H1 (cell line): ENCODE results near the gene FAM149A. TPM values are rescaled to one million over a fixed set of nuclear protein-coding genes. Genes with fewer than 3 reads are reported as not detected.

Experiments
- CTCF ChIA-PET: fragments of 300-600 bp; sonication (Branson Sonifier 250); formaldehyde crosslinking; loops from one replicate; lab custom pipeline; 2021; ENCODE audit not compliant: partially characterized antibody; lab: Charles Lee
- POLR2A ChIA-PET: fragments of 300-600 bp; sonication (Branson Sonifier 250); formaldehyde crosslinking; loops from one replicate; lab custom pipeline; 2021; ENCODE audit warnings: inconsistent platforms; ENCODE audit not compliant: partially characterized antibody; lab: Charles Lee
- DNase-seq, 2 experiments: peaks; one replicate each; pipeline versions ENCODE4 v3.0.0 to v3.0.0-alpha.2; 2010 to 2022; ENCODE audit warnings: low spot score in 2 of 2, low read depth in 1 of 2, mixed read lengths in 1 of 2
- FAIRE-seq: peaks from 2 replicates; lab custom pipeline; 2011; peaks lifted over from hg19 to GRCh38; lab: Jason Lieb, UNC
- H2AFZ ChIP-seq: 2 replicates; pipeline ENCODE4 v1.8.1; 2012; ENCODE audit warnings: low read length, inconsistent platforms
- H2AK5ac ChIP-seq: 2 replicates; pipeline ENCODE4 v1.6.1; 2013; ENCODE audit warnings: low read depth, low read length
- H2BK120ac ChIP-seq: replicated peaks from 2 replicates; pipeline ENCODE3; 2013; ENCODE audit warnings: low read depth, low read length, inconsistent platforms
- H2BK12ac ChIP-seq: 2 replicates; pipeline ENCODE4 v1.6.1; 2013; ENCODE audit warnings: low read depth, low read length
- H2BK15ac ChIP-seq: 2 replicates; pipeline ENCODE4 v1.6.1; 2013; ENCODE audit warnings: low read length
- H2BK20ac ChIP-seq: 2 replicates; pipeline ENCODE4 v1.6.1; 2013; ENCODE audit warnings: low read length
- H2BK5ac ChIP-seq: 2 replicates; pipeline ENCODE4 v1.6.1; 2013; ENCODE audit warnings: low read depth, low read length
- H3K14ac ChIP-seq: 2 replicates; pipeline ENCODE4 v1.6.1; 2013; ENCODE audit warnings: inconsistent platforms; ENCODE audit not compliant: insufficient read length
- H3K18ac ChIP-seq: 2 replicates; pipeline ENCODE4 v1.6.1; 2013; ENCODE audit warnings: low read length; ENCODE audit errors: extremely low read depth
- H3K23ac ChIP-seq: 2 replicates; pipeline ENCODE4 v1.6.1; 2013; ENCODE audit warnings: inconsistent platforms; ENCODE audit not compliant: insufficient read length
- H3K23me2 ChIP-seq: 2 replicates; pipeline ENCODE4 v1.6.1; 2013; ENCODE audit warnings: low read depth, low read length
- H3K27ac ChIP-seq: 2 replicates; pipeline ENCODE4 v1.6.1; 2011; ENCODE audit warnings: low read depth, low read length, inconsistent platforms
- H3K27me3 ChIP-seq, 4 experiments: replicated peaks in 1 of 4; 1 replicate in 1 of 4; 2 replicates in 3 of 4; pipeline versions ENCODE4 v1.6.1 to v1.8.1; 2011 to 2013; ENCODE audit warnings: low read length in 3 of 4, mild to moderate bottlenecking in 3 of 4, inconsistent platforms in 2 of 4, mixed read lengths in 2 of 4, moderate library complexity in 1 of 4; ENCODE audit not compliant: control insufficient read depth in 3 of 4, insufficient read depth in 3 of 4; ENCODE audit errors: extremely low read depth in 1 of 4
- H3K36me3 ChIP-seq, 4 experiments: 2 replicates each; pipeline versions ENCODE4 v1.6.1 to v1.8.1; 2011 to 2013; ENCODE audit warnings: mild to moderate bottlenecking in 4 of 4, low read length in 3 of 4, moderate library complexity in 2 of 4, control low read depth in 1 of 4, inconsistent platforms in 1 of 4; ENCODE audit not compliant: insufficient read depth in 4 of 4, control insufficient read depth in 2 of 4
- H3K4ac ChIP-seq: replicated peaks from 2 replicates; pipeline ENCODE3; 2013; ENCODE audit warnings: low read length, low read depth, mixed read lengths, inconsistent platforms; ENCODE audit not compliant: insufficient read length
- H3K4me1 ChIP-seq, 4 experiments: replicated peaks in 1 of 4; 1 replicate in 1 of 4; 2 replicates in 3 of 4; pipeline versions ENCODE4 v1.6.1 to v1.8.1; 2011 to 2013; ENCODE audit warnings: low read length in 3 of 4, inconsistent platforms in 2 of 4, mixed read lengths in 1 of 4; ENCODE audit not compliant: insufficient read depth in 4 of 4, control insufficient read depth in 3 of 4
- H3K4me2 ChIP-seq, 2 experiments: 2 replicates each; pipeline versions ENCODE4 v1.6.1 to v1.8.1; 2011 to 2013; ENCODE audit warnings: low read depth in 2 of 2, low read length in 2 of 2, control low read depth in 1 of 2, inconsistent platforms in 1 of 2, mild to moderate bottlenecking in 1 of 2; ENCODE audit not compliant: insufficient read depth in 1 of 2
- H3K4me3 ChIP-seq, 4 experiments: fragments of 200-600, 300-600 bp in 1 of 4; sonication (generic), shearing (Covaris generic), sonication (Bioruptor Twin) in 1 of 4; 2 replicates each; pipeline versions ENCODE4 v1.5.1 to v1.8.1; 2011 to 2016; ENCODE audit warnings: low read length in 4 of 4, low read depth in 3 of 4, control low read depth in 2 of 4, inconsistent platforms in 2 of 4, mild to moderate bottlenecking in 2 of 4, mixed read lengths in 1 of 4, moderate library complexity in 1 of 4; ENCODE audit not compliant: insufficient read depth in 2 of 4; ENCODE audit errors: extremely low read depth in 1 of 4
- H3K56ac ChIP-seq: replicated peaks from 2 replicates; pipeline ENCODE3; 2013; ENCODE audit warnings: low read depth, mild to moderate bottlenecking, mixed read lengths, low read length, inconsistent platforms; ENCODE audit not compliant: insufficient read length
- H3K79me1 ChIP-seq: 2 replicates; pipeline ENCODE4 v1.6.1; 2013; ENCODE audit warnings: low read depth, low read length, control low read depth
- H3K79me2 ChIP-seq, 2 experiments: 2 replicates each; pipeline versions ENCODE4 v1.6.1 to v1.8.1; 2012 to 2013; ENCODE audit warnings: low read length in 2 of 2, mild to moderate bottlenecking in 2 of 2, inconsistent platforms in 1 of 2; ENCODE audit not compliant: insufficient read depth in 2 of 2, control insufficient read depth in 1 of 2
- H3K9ac ChIP-seq, 4 experiments: replicated peaks in 1 of 4; 1 replicate in 1 of 4; 2 replicates in 3 of 4; pipeline versions ENCODE4 v1.6.1 to v1.8.1; 2011 to 2013; ENCODE audit warnings: low read depth in 3 of 4, low read length in 3 of 4, control low read depth in 2 of 4, mild to moderate bottlenecking in 2 of 4, moderate library complexity in 2 of 4, inconsistent platforms in 1 of 4; ENCODE audit errors: extremely low read depth in 1 of 4
- H3K9me3 ChIP-seq, 2 experiments: 2 replicates each; pipeline versions ENCODE4 v1.6.1 to v1.8.1; 2012 to 2013; ENCODE audit warnings: mild to moderate bottlenecking in 2 of 2, moderate library complexity in 2 of 2, control low read depth in 1 of 2, inconsistent platforms in 1 of 2, low read depth in 1 of 2, low read length in 1 of 2, mixed read lengths in 1 of 2; ENCODE audit not compliant: insufficient read depth in 2 of 2
- H4K20me1 ChIP-seq, 2 experiments: replicated peaks in 1 of 2; 2 replicates each; pipeline versions ENCODE3 to v1.8.1; 2011 to 2013; ENCODE audit warnings: inconsistent platforms in 2 of 2, low read length in 2 of 2, mild to moderate bottlenecking in 1 of 2; ENCODE audit not compliant: insufficient read depth in 2 of 2, control insufficient read depth in 1 of 2
- H4K5ac ChIP-seq: 2 replicates; pipeline ENCODE4 v1.6.1; 2013; ENCODE audit warnings: low read length, low read depth, mixed read lengths, inconsistent platforms; ENCODE audit not compliant: insufficient read length
- H4K8ac ChIP-seq: 2 replicates; pipeline ENCODE4 v1.8.0; 2013; ENCODE audit warnings: mild to moderate bottlenecking, moderate library complexity, low read length, inconsistent platforms; ENCODE audit not compliant: insufficient read depth; ENCODE audit errors: extremely low read depth
- H4K91ac ChIP-seq: replicated peaks from 2 replicates; pipeline ENCODE3; 2013; ENCODE audit warnings: low read length, mixed read lengths, inconsistent platforms; ENCODE audit not compliant: insufficient read length
- CREB1 ChIP-seq: IDR thresholded peaks from 2 replicates; pipeline ENCODE4 v1.6.1; 2012; ENCODE audit warnings: inconsistent platforms
- EGR1 ChIP-seq: IDR thresholded peaks from 2 replicates; pipeline ENCODE4 v1.6.1; 2011; ENCODE audit warnings: low read depth, low read length, borderline replicate concordance
- POLR2A ChIP-seq, 2 experiments: IDR thresholded peaks; 1 replicate in 1 of 2; 2 replicates in 1 of 2; pipeline ENCODE4 v1.6.1; 2011; ENCODE audit warnings: low read depth in 2 of 2, low read length in 2 of 2, mild to moderate bottlenecking in 2 of 2; ENCODE audit errors: control extremely low read depth in 1 of 2
- POLR2AphosphoS5 ChIP-seq: IDR thresholded peaks from 2 replicates; pipeline ENCODE4 v1.6.1; 2011; ENCODE audit warnings: low read depth, low read length
- RXRA ChIP-seq: IDR thresholded peaks from 2 replicates; pipeline ENCODE4 v1.6.1; 2011; ENCODE audit warnings: low read depth, mild to moderate bottlenecking, low read length, moderate library complexity; ENCODE audit not compliant: insufficient read depth
- SP4 ChIP-seq: IDR thresholded peaks from 2 replicates; pipeline ENCODE4 v1.6.1; 2012; ENCODE audit warnings: low read length, inconsistent platforms
- TBP ChIP-seq: IDR thresholded peaks from 2 replicates; pipeline ENCODE4 v1.6.1; 2011; ENCODE audit warnings: low read depth, low read length, improper control_type of control experiment
- WGBS, 2 experiments: shearing (Covaris generic) in 1 of 2; methylation state at CpG; one replicate each; pipeline versions ENCODE4 v1.1.6 to v1.1.7; 2013 to 2015; ENCODE audit warnings: low lambda C conversion rate in 2 of 2, mixed read lengths in 2 of 2, inconsistent platforms in 1 of 2, low coverage in 1 of 2, missing lambda C conversion rate in 1 of 2; ENCODE audit not compliant: insufficient replicate concordance in 2 of 2, insufficient coverage in 1 of 2, insufficient read length in 1 of 2; ENCODE audit errors: extremely low coverage in 1 of 2, missing lambda C conversion rate in 1 of 2; 5-methylcytosine and 5-hydroxymethylcytosine counted together
- polyA plus RNA-seq, 7 experiments: library from polyadenylated mRNA; depleted of rRNA in 3 of 7; stranded (reverse) in 5 of 7; unstranded in 2 of 7; fragments of >200 nt in 5 of 7; fragments of 200-250 nt in 2 of 7; gene quantifications; 1 replicate in 5 of 7; 2 replicates in 1 of 7; 4 replicates in 1 of 7; pipeline versions ENCODE4 v1.2.1 to v1.2.3, GENCODE V29; 2011 to 2013; ENCODE audit warnings: missing spikeins in 2 of 7, mixed read lengths in 2 of 7
- total RNA-seq: library from RNA; stranded (reverse); fragmentation: NEBNext Ultra II Directional; extraction: Animal tissue kit (Norgen Biotek cat#: 25700); gene quantifications from 2 replicates; pipeline ENCODE4 v1.2.1, GENCODE V29; 2021
- TF ChIP-seq, protein P1 (sequence below): IDR thresholded peaks from 2 replicates; pipeline ENCODE4 v1.6.1; 2012; ENCODE audit warnings: inconsistent platforms

Gene FAM149A
- total and polyA plus RNA-seq, 2 of the 8 experiments (the other 6 are each of a cell fraction or from before 2014, with no cell fraction given), result 6.1 to 8.5 TPM

DNA sequence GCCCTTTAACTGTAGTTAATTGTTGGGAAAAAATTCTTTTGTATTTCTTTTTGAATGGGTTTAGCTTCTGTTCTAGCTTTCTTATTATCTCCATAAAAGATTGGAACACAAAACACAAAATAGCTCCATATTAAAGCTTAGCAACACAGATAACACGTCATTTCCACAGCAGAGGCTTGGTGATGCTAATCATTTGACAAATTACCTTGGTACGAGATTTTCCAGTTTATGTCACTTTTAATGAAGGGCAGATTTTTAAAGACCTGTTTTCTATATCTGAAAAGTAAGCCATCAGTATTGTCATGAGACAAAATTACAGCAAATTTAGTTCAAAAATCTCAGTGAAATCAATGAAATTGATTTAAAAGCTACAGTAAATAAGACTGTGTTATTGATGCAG lies 27.4 kb downstream of the FAM149A start:
- Histone ChIP-seq H3K36me3 (no peaks in the 10 kb centered on the region), H4K5ac (no peak overlapping the region), H4K91ac (no peak overlapping the region), H3K79me1 (no peaks in the 10 kb centered on the region), H3K27me3 (no peaks in the 10 kb centered on the region), H2AK5ac (no peak overlapping the region), H2BK120ac (no peak overlapping the region), H3K56ac (no peak overlapping the region), H3K9me3 (no peaks in the 10 kb centered on the region), H3K4ac (no peak overlapping the region), H3K4me2 (no peak overlapping the region; a peak in 1 of 4 replicates), H4K8ac (no peak overlapping the region), H2BK5ac (no peak overlapping the region), H3K23ac (no peak overlapping the region), H3K4me3 (no peak overlapping the region), H3K4me1 (peaks cover 4 to 12% (median 8%) of the 10 kb centered on the region in 4 experiments; a peak in 6 of 7 replicates), H3K14ac (no peak overlapping the region), H3K9ac (no peak overlapping the region)
- POLR2A ChIA-PET, result interaction anchor here (1.1 kb wide), 1 partner anchor 110 kb away, joined by 3 read pairs; no protein-coding TSS in a partner anchor
- no peak for DNase-seq
- TF ChIP-seq, protein P1, sequence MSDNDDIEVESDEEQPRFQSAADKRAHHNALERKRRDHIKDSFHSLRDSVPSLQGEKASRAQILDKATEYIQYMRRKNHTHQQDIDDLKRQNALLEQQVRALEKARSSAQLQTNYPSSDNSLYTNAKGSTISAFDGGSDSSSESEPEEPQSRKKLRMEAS, result no peak
- TF ChIP-seq CREB1, result no peak
- TF ChIP-seq RXRA, result no peak
- no peak for TF ChIP-seq EGR1
- TF ChIP-seq POLR2AphosphoS5, result no peak
- no peak for TF ChIP-seq SP4
- TF ChIP-seq TBP, result no peak
- TF ChIP-seq POLR2A (IDR thresholded peaks at IDR 0.05; ENCODE audit: control extremely low read depth in 1 of 2, low read depth in 2 of 2, low read length in 2 of 2), result no peak
- TF ChIP-seq, all 59 proteins: peak for 0
- 80% methylated on average over 2 of the region's 2 CpGs; no CpG with 5 or more reads in 1 of the 2 experiments for WGBS, 2 experiments
- H2BK20ac ChIP-seq, result no peak overlapping the region
- no peak overlapping the region for H2AFZ ChIP-seq
- no peak overlapping the region for H2BK12ac ChIP-seq
- FAIRE-seq, result no peak
- CTCF ChIA-PET, result interaction anchor here (0.6 to 4.7 kb wide), 14 partner anchors 10 to 533 kb away, joined by 3 to 26 read pairs (median 4); partner anchors contain the start of gene TLR3
- no peak overlapping the region for H3K18ac ChIP-seq
- H2BK15ac ChIP-seq, result no peak overlapping the region
- H3K23me2 ChIP-seq, result peaks cover 5% of the 10 kb centered on the region; the same call in 1 of the 2 replicates
- H3K27ac ChIP-seq, result no peak overlapping the region
- H4K20me1 ChIP-seq, result no peaks in the 10 kb centered on the region
- H3K79me2 ChIP-seq, result no peaks in the 10 kb centered on the region
